Right lobe of liver (tissue), 6 donors: ENCODE data around the gene STAT6. TPM values are rescaled to one million over a fixed set of nuclear protein-coding genes. Genes with fewer than 3 reads are reported as not detected.

Source experiments
- ATAC-seq, 4 donors: fragments of 200-7000 bp; cut with Tn5 transposase; one replicate each; pipeline ENCODE4 v1.9.1; 2020; ENCODE audit warnings: mild to moderate bottlenecking in 4 of 4, moderate library complexity in 4 of 4
- DNase-seq, 3 donors: peaks; one replicate each; pipeline ENCODE4 v3.0.0-alpha.2; 2020
- H3K27ac ChIP-seq, 3 donors: fragments of 200-600 bp; one replicate each; pipeline ENCODE4 v1.8.0; 2022
- H3K27me3 ChIP-seq, 2 donors: fragments of 200-600 bp; one replicate each; pipeline ENCODE4 v1.8.0; 2022
- H3K36me3 ChIP-seq, 4 donors: fragments of 200-600 bp; sonication (generic) in 1 of 4; one replicate each; pipeline versions ENCODE4 v1.5.1 to v1.8.0; 2017 to 2022; ENCODE audit warnings: control low read depth in 1 of 4
- H3K4me1 ChIP-seq, 4 donors: fragments of 200-600 bp; sonication (generic) in 1 of 4; one replicate each; pipeline versions ENCODE4 v1.5.1 to v1.8.0; 2017 to 2022; ENCODE audit warnings: control low read depth in 1 of 4
- H3K4me3 ChIP-seq, 3 donors: fragments of 200-600 bp; one replicate each; pipeline ENCODE4 v1.8.0; 2022
- H3K9me3 ChIP-seq, 4 donors: fragments of 200-600 bp; sonication (generic) in 1 of 4; one replicate each; pipeline versions ENCODE4 v1.5.1 to v1.8.0; 2017 to 2022; ENCODE audit warnings: control low read depth in 1 of 4
- CTCF ChIP-seq, 4 donors: fragments of 200-600 bp in 3 of 4; fragments of 450-650 bp in 1 of 4; IDR thresholded peaks; one replicate each; pipeline versions ENCODE4 v1.5.1 to v1.8.0; 2016 to 2022; ENCODE audit warnings: antibody characterized with exemption in 4 of 4, mild to moderate bottlenecking in 2 of 4
- POLR2A ChIP-seq: fragments of 450-650 bp; IDR thresholded peaks from one replicate; pipeline ENCODE4 v1.6.1; 2017; ENCODE audit warnings: antibody characterized with exemption, mild to moderate bottlenecking
- WGBS: methylation state at CpG from one replicate; pipeline ENCODE4 v1.1.6; 2018; ENCODE audit warnings: low coverage, low lambda C conversion rate; ENCODE audit not compliant: insufficient coverage; ENCODE audit errors: missing lambda C conversion rate; 5-methylcytosine and 5-hydroxymethylcytosine counted together
- intact Hi-C, 2 donors: fragments of 100-400 bp; cut with DNase I; formaldehyde crosslinking; loops; one replicate each; pipeline versions ENCODE4 v1.11.2 to v1.14.1; 2022
- total RNA-seq, 6 experiments: library from RNA; depleted of rRNA in 2 of 6; stranded (reverse); fragments of >200 nt in 2 of 6; fragmentation: NEBNext Ultra II Directional in 3 of 6; extraction: Animal tissue kit (Norgen Biotek cat#: 25700) in 3 of 6; gene quantifications; one replicate each; pipeline versions ENCODE4 v1.1.0 to v1.2.4, GENCODE V29; 2016 to 2023
- donor health status: DM: no; HTN: yes; CAD: no.
- donor health status: DM: no; HTN: no; CAD: no.
- donor health status: DM: no; HTN: no; CAD: no.
- donor health status: DM: no; HTN: yes; CAD: no.
- donor health status: DM: no; HTN: yes; CAD: no.

The STAT6 gene
- total RNA-seq, 6 experiments from 2014 or later: 61.8 to 108 (median 94.7) TPM

GRCh38 chr12:57105011-57105753 lies 6.0 kb downstream of the STAT6 start:
- DNase-seq: no peak
- Histone ChIP-seq H3K36me3 (peaks cover 0 to 43% (median 15%) of the 10 kb centered on the region in 4 donors), H3K4me1 (peaks cover 0 to 44% (median 18%) of the 10 kb centered on the region in 4 donors)

GRCh38 chr12:57104292-57104910 lies 6.8 kb downstream of the STAT6 start:
- peaks cover 0 to 51% (median 19%) of the 10 kb centered on the region in 4 donors for H3K36me3 ChIP-seq
- H3K4me1 ChIP-seq: peaks cover 0 to 36% (median 18%) of the 10 kb centered on the region in 4 donors
- ATAC-seq (no peak), DNase-seq (no peak)
- no peak for TF ChIP-seq CTCF (IDR thresholded peaks at IDR 0.05)
- no peak for TF ChIP-seq POLR2A
- no peaks in the 10 kb centered on the region for H3K27me3 ChIP-seq
- no peak overlapping the region for H3K27ac ChIP-seq
- intact Hi-C loops: no loop called here
- H3K4me3 ChIP-seq: no peak overlapping the region
- H3K9me3 ChIP-seq: no peaks in the 10 kb centered on the region
- WGBS: 92% methylated on average over 6 of the region's 12 CpGs

More at GRCh38 chr12:57105011-57105753, 6.0 kb downstream of the STAT6 start:
- no peak for ATAC-seq
- Histone ChIP-seq H3K9me3 (no peaks in the 10 kb centered on the region), H3K27me3 (no peaks in the 10 kb centered on the region), H3K27ac (no peak overlapping the region), H3K4me3 (no peak overlapping the region)
- WGBS: 94% methylated on average over 6 of the region's 14 CpGs
- intact Hi-C loops: loop anchor here in 1 of 2 donors (5.0 kb wide), 1 partner anchor 33 kb away; no protein-coding TSS in a partner anchor
- no peak for TF ChIP-seq POLR2A
- no peak for TF ChIP-seq CTCF (IDR thresholded peaks at IDR 0.05)

DNA sequence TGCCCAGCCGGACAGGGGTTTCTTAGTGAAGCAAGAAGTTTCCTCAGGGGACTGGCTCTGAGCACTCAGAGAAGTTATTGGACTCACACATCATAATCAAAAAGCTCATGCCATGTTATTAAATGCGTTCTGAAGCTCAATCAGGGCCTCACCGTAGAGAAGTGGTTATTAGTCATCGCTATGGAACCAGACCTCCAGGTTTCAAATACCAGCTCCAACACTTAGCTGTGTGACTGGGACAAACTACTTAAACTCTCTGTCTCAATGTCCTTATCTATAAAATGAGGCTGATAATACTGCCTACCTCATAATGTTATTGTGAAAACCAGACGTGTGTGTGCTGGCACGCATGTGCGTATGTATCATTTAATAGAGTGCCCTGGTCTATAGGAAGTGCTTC lies 7.3 kb downstream of the STAT6 start:
- TF ChIP-seq POLR2A: no peak
- TF ChIP-seq CTCF (IDR thresholded peaks at IDR 0.05): no peak
- no peak for ATAC-seq
- Histone ChIP-seq H3K36me3 (peaks cover 0 to 57% (median 21%) of the 10 kb centered on the region in 4 donors), H3K27ac (peak overlapping the region in 2 of 3 donors; percentile 90 to 91), H3K27me3 (no peaks in the 10 kb centered on the region), H3K4me1 (peaks cover 0 to 31% (median 18%) of the 10 kb centered on the region in 4 donors), H3K4me3 (no peak overlapping the region), H3K9me3 (no peaks in the 10 kb centered on the region)
- intact Hi-C loops: no loop called here
- no peak for DNase-seq
- 86% methylated on average over 6 of the region's 7 CpGs for whole genome bisulfite sequencing

DNA sequence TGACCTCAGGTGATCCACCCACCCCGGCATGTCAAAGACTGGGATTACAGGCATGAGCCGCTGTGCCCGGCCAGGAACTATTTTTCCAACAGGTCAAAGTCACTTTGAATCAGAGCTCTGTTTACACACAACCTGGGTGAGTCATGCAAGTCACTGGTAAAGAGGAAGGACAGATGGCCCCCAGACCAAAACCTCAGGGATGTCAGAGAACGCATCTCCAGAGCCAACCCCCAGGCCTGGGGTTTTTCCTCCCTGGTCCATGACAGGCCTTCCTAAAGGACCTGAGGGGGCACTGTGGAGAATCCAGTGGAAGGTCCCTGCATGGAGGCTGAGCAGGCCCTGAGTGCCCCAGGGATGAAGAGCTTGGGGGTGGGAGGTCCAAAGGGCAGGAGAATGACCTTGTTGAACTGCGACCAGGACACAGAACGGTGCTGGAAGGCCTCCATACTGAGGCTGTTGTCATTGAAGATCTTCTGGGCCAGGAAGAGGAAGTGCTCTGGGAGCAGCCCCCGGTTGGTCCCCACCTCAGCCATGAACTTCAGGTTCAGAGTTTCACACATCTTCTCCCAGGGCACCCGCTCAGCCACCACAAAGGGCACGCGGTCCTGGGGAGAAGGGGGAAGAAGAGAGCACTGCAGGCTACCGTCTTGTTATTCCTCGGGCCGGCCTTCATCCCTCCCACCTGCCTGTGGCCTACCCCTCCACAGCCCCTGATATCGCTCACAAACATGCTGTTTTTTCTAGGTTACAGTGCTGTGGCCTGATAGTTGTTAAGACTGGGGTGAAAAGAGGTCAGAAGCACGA lies 9.1 kb downstream of the STAT6 start:
- peaks cover 0 to 29% (median 14%) of the 10 kb centered on the region in 4 donors for H3K4me1 ChIP-seq
- peak overlapping the region in 1 of 3 donors; percentile 26 for H3K4me3 ChIP-seq
- WGBS: 27% methylated on average over 7 of the region's 15 CpGs
- peak; percentile 34 for TF ChIP-seq POLR2A
- TF ChIP-seq CTCF (IDR thresholded peaks at IDR 0.05): no peak
- no peaks in the 10 kb centered on the region for H3K27me3 ChIP-seq
- DNase-seq (peak; percentile 74 to 89 (median 86)), ATAC-seq (peak; percentile 82 to 89 (median 86))
- H3K27ac ChIP-seq: peak overlapping the region; percentile 62 to 91 (median 90)
- intact Hi-C loops: no loop called here
- no peaks in the 10 kb centered on the region for H3K9me3 ChIP-seq
- H3K36me3 ChIP-seq: peaks cover 0 to 72% (median 26%) of the 10 kb centered on the region in 4 donors
